ENCODE data around the gene AK2. TPM values are rescaled to one million over a fixed set of nuclear protein-coding genes. Genes with fewer than 3 reads are reported as not detected.
A peak's percentile ranks its signal among the peaks of the same experiment; 100 is the strongest.

The AK2 gene
- total RNA-seq, 4 donors from 2014 or later, result 70.2 to 108 (median 80.7) TPM

- WGBS, result 3% methylated on average over 23 of the region's 35 CpGs
- no peaks in the 10 kb centered on the region for H3K9me3 ChIP-seq
- intact Hi-C loops (cut with DNase I), result loop anchor here (10.0 kb wide), 2 partner anchors 207 to 367 kb away; partner anchors contain the start of gene FNDC5
- DNase-seq (ENCODE audit: extremely low spot score), result no peak
- peak overlapping the region; percentile 23 to 57 (median 48) for H3K27ac ChIP-seq (replicated peaks in 1 of 4)
- TF ChIP-seq CTCF (IDR thresholded peaks at IDR 0.05), result no peak
- TF ChIP-seq EP300 (IDR thresholded peaks at IDR 0.05), result no peak
- TF ChIP-seq POLR2AphosphoS5 (IDR thresholded peaks at IDR 0.05), result no peak
- TF ChIP-seq POLR2A (IDR thresholded peaks at IDR 0.05; ENCODE audit: low read depth), result no peak
- peak overlapping the region; percentile 70 to 86 (median 76) for H3K4me3 ChIP-seq
- H3K4me1 ChIP-seq, result peaks cover 14 to 30% (median 25%) of the 10 kb centered on the region in 4 donors
- H3K27me3 ChIP-seq, result no peaks in the 10 kb centered on the region
- H3K36me3 ChIP-seq, result no peaks in the 10 kb centered on the region
Measured at GRCh38 chr1:33081554-33082305, 45.0 kb upstream of the AK2 start.

- Histone ChIP-seq H3K9me3 (no peaks in the 10 kb centered on the region), H3K27me3 (no peaks in the 10 kb centered on the region), H3K27ac (replicated peaks in 1 of 4) (peak within 1 kb of the TSS; percentile 23 to 57 (median 48)), H3K36me3 (no peaks in the 10 kb centered on the region), H3K4me3 (peak within 1 kb of the TSS; percentile 70 to 86 (median 76)), H3K4me1 (peaks cover 14 to 24% (median 22%) of the 10 kb centered on the region in 4 donors)
- TF ChIP-seq POLR2AphosphoS5 (IDR thresholded peaks at IDR 0.05) (peak; percentile 82 to 83), POLR2A (IDR thresholded peaks at IDR 0.05; ENCODE audit: low read depth) (peak; percentile 26), CTCF (IDR thresholded peaks at IDR 0.05) (no peak)
- intact Hi-C loops (cut with DNase I), result loop anchor here (10.0 kb wide), 2 partner anchors 206 to 366 kb away; partner anchors contain the start of gene FNDC5
- DNase-seq (ENCODE audit: extremely low spot score), result peak; percentile 99
- no CpG with 5 or more reads among the region's 52 CpGs for WGBS
Measured at GRCh38 chr1:33080885-33081553, 44.3 kb upstream of the AK2 start, which contains the start of gene AZIN2. TSS of gene AZIN2 (plus strand) at chr1:33081153. CDS start at chr1:33082250, 1,097 bp downstream.

- WGBS, result 60% methylated on average over 6 of the region's 6 CpGs
- peak overlapping the region in 2 of 4 donors; percentile 51 to 57 for H3K27ac ChIP-seq (replicated peaks in 1 of 4)
Measured at GRCh38 chr1:33080373-33080772, 43.7 kb upstream of the AK2 start.

GRCh38 chr1:33078030-33078591, 41.4 kb upstream of the AK2 start:
- no peaks in the 10 kb centered on the region for H3K36me3 ChIP-seq
- intact Hi-C loops (cut with DNase I), result no loop called here
- H3K27me3 ChIP-seq, result no peaks in the 10 kb centered on the region
- no peaks in the 10 kb centered on the region for H3K9me3 ChIP-seq
- no peak overlapping the region for H3K4me3 ChIP-seq
- H3K4me1 ChIP-seq, result peaks cover 14 to 24% (median 22%) of the 10 kb centered on the region in 4 donors
- H3K27ac ChIP-seq (replicated peaks in 1 of 4), result no peak overlapping the region
- no peak for DNase-seq (ENCODE audit: extremely low spot score)
- no peak for TF ChIP-seq EP300 (IDR thresholded peaks at IDR 0.05)
- no peak for TF ChIP-seq CTCF (IDR thresholded peaks at IDR 0.05)
- TF ChIP-seq POLR2A (IDR thresholded peaks at IDR 0.05; ENCODE audit: low read depth), result no peak
- TF ChIP-seq POLR2AphosphoS5 (IDR thresholded peaks at IDR 0.05), result no peak
- 46% methylated on average over 1 of the region's 1 CpG for WGBS

More at GRCh38 chr1:33080373-33080772, 43.7 kb upstream of the AK2 start:
- Histone ChIP-seq H3K36me3 (no peaks in the 10 kb centered on the region), H3K4me3 (peak overlapping the region; percentile 70 to 86 (median 76)), H3K4me1 (peaks cover 14 to 24% (median 22%) of the 10 kb centered on the region in 4 donors), H3K9me3 (no peaks in the 10 kb centered on the region), H3K27me3 (no peaks in the 10 kb centered on the region)
- DNase-seq (ENCODE audit: extremely low spot score), result no peak
- intact Hi-C loops (cut with DNase I), result loop anchor here (10.0 kb wide), 2 partner anchors 206 to 366 kb away; partner anchors contain the start of gene FNDC5
- TF ChIP-seq EP300 (IDR thresholded peaks at IDR 0.05) (no peak), CTCF (IDR thresholded peaks at IDR 0.05) (no peak), POLR2A (IDR thresholded peaks at IDR 0.05; ENCODE audit: low read depth) (no peak), POLR2AphosphoS5 (IDR thresholded peaks at IDR 0.05) (no peak)

Data from esophagus muscularis mucosa (tissue), 4 donors.